Endothelial cell (in vitro differentiated cells): ENCODE results near the gene PTK7. TPM values are rescaled to one million over a fixed set of nuclear protein-coding genes. Genes with fewer than 3 reads are reported as not detected.

Experiments used
- DNase-seq: peaks from one replicate; pipeline ENCODE4 v3.0.0; 2021; ENCODE audit warnings: low spot score
- H3K27ac Mint-ChIP-seq: one replicate; pipeline ENCODE4 v1.8.0; 2021; ENCODE audit warnings: mixed read lengths, inconsistent platforms; ENCODE audit not compliant: unreplicated experiment
- H3K27me3 Mint-ChIP-seq: one replicate; pipeline ENCODE4 v1.8.0; 2021; ENCODE audit warnings: mild to moderate bottlenecking, moderate library complexity, mixed read lengths, inconsistent platforms; ENCODE audit not compliant: unreplicated experiment
- H3K36me3 Mint-ChIP-seq: one replicate; pipeline ENCODE4 v1.8.0; 2021; ENCODE audit warnings: mild to moderate bottlenecking, low read depth, mixed read lengths, inconsistent platforms; ENCODE audit not compliant: unreplicated experiment
- H3K4me1 Mint-ChIP-seq: one replicate; pipeline ENCODE4 v1.8.0; 2021; ENCODE audit warnings: mild to moderate bottlenecking, mixed read lengths, inconsistent platforms; ENCODE audit not compliant: unreplicated experiment
- H3K4me3 Mint-ChIP-seq: one replicate; pipeline ENCODE4 v1.8.0; 2021; ENCODE audit warnings: mild to moderate bottlenecking, mixed read lengths, inconsistent platforms; ENCODE audit not compliant: unreplicated experiment
- H3K9me3 Mint-ChIP-seq: one replicate; pipeline ENCODE4 v1.8.0; 2021; ENCODE audit warnings: mixed read lengths, inconsistent platforms; ENCODE audit not compliant: unreplicated experiment
- total RNA-seq: library from RNA; stranded (reverse); fragmentation: NEBNext Ultra II Directional; extraction: Animal tissue kit (Norgen Biotek cat#: 25700); gene quantifications from one replicate; pipeline ENCODE4 v1.2.1, GENCODE V29; 2021; ENCODE audit not compliant: unreplicated experiment
- TF ChIP-seq, protein P1 (sequence below): fragments of 200-600 bp; sonication (generic); IDR thresholded peaks from one replicate; pipeline ENCODE4 v1.5.0; 2021; ENCODE audit warnings: antibody characterized with exemption; ENCODE audit not compliant: unreplicated experiment

The PTK7 gene
- total RNA-seq, 1 donor from 2014 or later = 208 TPM

DNA sequence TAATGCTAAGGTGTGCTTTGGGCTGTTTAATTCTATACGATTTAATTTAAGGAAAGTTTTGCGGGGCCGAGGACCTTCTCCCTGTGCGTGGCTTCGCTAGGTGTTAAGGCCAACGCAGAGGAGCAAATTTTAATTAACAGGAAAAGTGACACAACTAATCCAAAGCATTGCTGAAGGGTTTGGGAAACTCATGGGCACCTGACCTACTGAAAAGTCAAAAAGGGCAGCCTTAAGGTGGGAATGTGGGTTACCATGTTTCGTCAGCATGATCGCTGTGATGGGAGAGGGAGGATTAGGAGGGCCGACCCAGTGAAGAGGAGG is 105.5 kb downstream of the PTK7 start:
- Mint-ChIP-seq H3K4me1 (peaks cover 29% of the 10 kb centered on the region), H3K4me3 (peak overlapping the region; percentile 93), H3K27me3 (peaks cover 9% of the 10 kb centered on the region), H3K27ac (peak overlapping the region; percentile 85), H3K9me3 (no peaks in the 10 kb centered on the region), H3K36me3 (peaks cover 38% of the 10 kb centered on the region)
- no peak for DNase-seq
- TF ChIP-seq, protein P1, sequence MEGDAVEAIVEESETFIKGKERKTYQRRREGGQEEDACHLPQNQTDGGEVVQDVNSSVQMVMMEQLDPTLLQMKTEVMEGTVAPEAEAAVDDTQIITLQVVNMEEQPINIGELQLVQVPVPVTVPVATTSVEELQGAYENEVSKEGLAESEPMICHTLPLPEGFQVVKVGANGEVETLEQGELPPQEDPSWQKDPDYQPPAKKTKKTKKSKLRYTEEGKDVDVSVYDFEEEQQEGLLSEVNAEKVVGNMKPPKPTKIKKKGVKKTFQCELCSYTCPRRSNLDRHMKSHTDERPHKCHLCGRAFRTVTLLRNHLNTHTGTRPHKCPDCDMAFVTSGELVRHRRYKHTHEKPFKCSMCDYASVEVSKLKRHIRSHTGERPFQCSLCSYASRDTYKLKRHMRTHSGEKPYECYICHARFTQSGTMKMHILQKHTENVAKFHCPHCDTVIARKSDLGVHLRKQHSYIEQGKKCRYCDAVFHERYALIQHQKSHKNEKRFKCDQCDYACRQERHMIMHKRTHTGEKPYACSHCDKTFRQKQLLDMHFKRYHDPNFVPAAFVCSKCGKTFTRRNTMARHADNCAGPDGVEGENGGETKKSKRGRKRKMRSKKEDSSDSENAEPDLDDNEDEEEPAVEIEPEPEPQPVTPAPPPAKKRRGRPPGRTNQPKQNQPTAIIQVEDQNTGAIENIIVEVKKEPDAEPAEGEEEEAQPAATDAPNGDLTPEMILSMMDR = no peak

DNA sequence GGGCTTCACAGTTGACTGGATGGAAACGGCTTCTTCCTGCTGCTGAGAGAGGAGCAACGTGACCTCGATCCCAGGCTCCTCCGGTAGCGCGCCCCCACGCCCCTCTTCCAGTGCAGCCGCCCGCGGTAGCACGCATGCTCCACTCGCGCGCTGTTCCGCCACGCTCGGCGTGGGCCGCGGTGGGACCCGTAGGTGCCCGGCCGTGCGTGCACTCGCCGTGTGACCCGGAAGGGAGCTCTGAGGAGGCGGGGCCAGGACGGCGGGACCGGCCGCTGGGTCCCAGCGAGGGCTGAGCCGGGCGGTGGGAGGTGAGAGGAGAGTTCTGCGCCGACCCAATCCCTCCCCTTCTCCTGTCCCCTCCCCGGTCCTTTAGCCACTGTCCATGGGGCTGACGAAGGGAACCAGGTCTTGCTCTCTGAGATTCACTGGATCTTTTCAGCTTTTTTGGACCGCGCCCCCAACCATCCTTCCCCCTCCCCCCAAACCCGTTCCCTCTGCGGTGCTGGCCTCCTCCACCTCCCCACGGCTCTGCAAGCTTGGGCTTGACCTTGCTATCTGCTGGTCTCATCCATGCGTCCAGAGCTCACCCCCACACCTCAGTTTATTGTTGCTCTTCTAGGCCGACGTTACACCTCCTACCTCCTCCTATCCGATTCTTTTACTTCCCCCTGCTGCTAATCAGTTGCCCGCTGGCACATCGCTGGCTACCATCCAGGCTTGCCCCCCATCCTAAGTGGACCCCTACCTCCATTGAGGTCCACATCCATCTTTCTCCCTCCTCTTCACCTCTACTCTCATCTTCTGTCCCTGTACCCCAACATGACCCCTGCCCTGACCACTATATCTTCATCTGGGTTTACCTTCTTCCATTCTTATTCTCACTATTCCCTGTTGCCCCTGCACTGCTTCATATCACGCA is 106.1 kb downstream of the PTK7 start, which contains the start of gene CUL9:
CUL9 (plus strand) TSS at position 255 of the 919 bp plus-strand sequence. CDS start 2,115 bp downstream, outside the sequence.
- Mint-ChIP-seq H3K27me3 (peaks cover 9% of the 10 kb centered on the region), H3K4me3 (peak within 1 kb of the TSS; percentile 94)
- peak; percentile 65 for DNase-seq

DNA sequence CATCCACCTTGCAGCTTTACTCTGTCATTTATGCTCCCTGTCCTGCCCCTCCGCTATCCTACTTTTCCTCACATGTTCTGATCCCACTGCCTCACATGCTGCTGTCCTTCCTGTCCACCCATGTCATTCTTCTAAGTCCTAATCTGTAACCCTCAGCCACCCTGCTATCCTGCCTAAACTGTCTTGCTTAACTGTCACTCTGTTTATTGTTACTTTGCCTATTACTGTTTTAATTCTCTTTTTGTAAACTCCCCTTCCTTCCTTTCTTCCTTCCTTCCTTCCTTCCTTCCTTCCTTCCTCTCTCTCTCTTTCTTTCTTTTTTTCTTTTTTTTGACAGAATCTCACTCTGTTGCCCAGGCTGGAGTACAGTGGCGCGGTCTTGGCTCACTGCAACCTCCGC is 107.3 kb downstream of the PTK7 start:
- DNase-seq = no peak
- Mint-ChIP-seq H3K27me3 (peaks cover 9% of the 10 kb centered on the region), H3K4me3 (peak overlapping the region; percentile 94), H3K4me1 (peaks cover 29% of the 10 kb centered on the region), H3K27ac (no peak overlapping the region), H3K9me3 (no peaks in the 10 kb centered on the region), H3K36me3 (peaks cover 33% of the 10 kb centered on the region)
- TF ChIP-seq, protein P1 = no peak

More for the DNA sequence above, 106.1 kb downstream of the PTK7 start, which contains the start of gene CUL9:
- TF ChIP-seq, protein P1 = no peak
- peaks cover 39% of the 10 kb centered on the region for H3K36me3 Mint-ChIP-seq
- no peaks in the 10 kb centered on the region for H3K9me3 Mint-ChIP-seq
- H3K4me1 Mint-ChIP-seq = peaks cover 29% of the 10 kb centered on the region
- peak within 1 kb of the TSS; percentile 85 for H3K27ac Mint-ChIP-seq

DNA sequence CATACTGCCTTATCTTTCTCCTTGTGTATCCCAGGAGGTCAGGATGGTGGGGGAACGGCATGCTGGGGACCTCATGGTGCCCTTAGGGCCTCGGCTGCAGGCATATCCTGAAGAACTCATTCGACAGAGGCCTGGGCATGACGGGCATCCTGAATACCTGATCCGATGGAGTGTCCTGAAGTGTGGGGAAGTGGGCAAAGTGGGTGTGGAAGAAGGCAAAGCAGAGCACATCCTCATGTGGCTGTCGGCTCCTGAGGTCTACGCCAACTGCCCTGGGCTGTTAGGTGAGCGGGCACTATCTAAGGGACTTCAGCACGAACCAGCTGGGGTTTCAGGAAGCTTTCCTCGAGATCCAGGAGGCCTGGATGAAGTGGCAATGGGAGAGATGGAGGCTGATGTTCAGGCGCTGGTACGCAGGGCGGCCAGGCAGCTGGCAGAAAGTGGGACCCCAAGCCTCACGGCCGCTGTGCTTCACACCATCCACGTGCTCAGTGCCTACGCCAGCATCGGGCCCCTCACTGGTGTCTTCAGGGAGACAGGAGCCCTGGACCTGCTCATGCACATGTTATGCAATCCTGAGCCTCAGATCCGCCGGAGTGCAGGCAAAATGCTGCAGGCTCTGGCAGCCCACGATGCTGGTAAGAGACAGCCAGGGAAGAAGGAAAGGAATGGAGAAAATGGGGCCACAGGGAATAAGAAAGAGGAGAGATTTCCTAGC is 108.3 kb downstream of the PTK7 start:
- TF ChIP-seq, protein P1 = no peak
- Mint-ChIP-seq H3K4me1 (peaks cover 29% of the 10 kb centered on the region), H3K27me3 (peaks cover 9% of the 10 kb centered on the region), H3K4me3 (peak overlapping the region; percentile 76), H3K36me3 (peaks cover 33% of the 10 kb centered on the region), H3K27ac (no peak overlapping the region), H3K9me3 (no peaks in the 10 kb centered on the region)
- no peak for DNase-seq
